A549 (cell line): ENCODE measurements around the gene PERM1. TPM values are rescaled to one million over a fixed set of nuclear protein-coding genes. Genes with fewer than 3 reads are reported as not detected.
"Not testable (repeated sequence)": the region's sequence is repeated elsewhere in the genome, so short reads cannot be mapped to it uniquely, and the experiment has no call there.

Source experiments
- ATAC-seq, 2 experiments: fragments of 200-7000 bp in 1 of 2; fragments of >200 bp in 1 of 2; cut with Nextera tagmentation in 1 of 2; cut with Tn5 transposase in 1 of 2; 3 replicates each; pipeline versions ENCODE4 v1.8.0 to v1.9.1; 2018 to 2020; ENCODE audit warnings: mild to moderate bottlenecking in 1 of 2, moderate library complexity in 1 of 2
- CTCF ChIA-PET: fragments of 300-600 bp; sonication (Branson Sonifier 250); formaldehyde crosslinking; extraction: SDS; loops from one replicate; lab custom pipeline; 2021; ENCODE audit warnings: antibody characterized with exemption, inconsistent platforms; lab: Yijun Ruan, JAX
- POLR2A ChIA-PET: fragments of 350-600 bp; formaldehyde crosslinking; extraction: SDS; loops from one replicate; lab custom pipeline; 2021; ENCODE audit warnings: antibody characterized with exemption, inconsistent platforms; lab: Yijun Ruan, JAX
- DNase-seq, 2 experiments: peaks; one replicate each; pipeline versions ENCODE4 v3.0.0 to v3.0.0-alpha.2; 2011 to 2016; ENCODE audit warnings: low read depth in 1 of 2, low spot score in 1 of 2
- FAIRE-seq: peaks from 2 replicates; lab custom pipeline; 2011; peaks lifted over from hg19 to GRCh38; lab: Jason Lieb, UNC
- H3K27ac ChIP-seq, 2 experiments: fragments of >200 bp; sonication (Bioruptor Twin); formaldehyde crosslinking; 3 replicates each; pipeline ENCODE4 v1.5.1; 2016 to 2017
- H3K4me1 ChIP-seq: fragments of >200 bp; sonication (Bioruptor Twin); formaldehyde crosslinking; 3 replicates; pipeline ENCODE4 v1.6.1; 2016
- H3K4me2 ChIP-seq: fragments of >200 bp; sonication (Bioruptor Twin); formaldehyde crosslinking; 3 replicates; pipeline ENCODE4 v1.6.1; 2016
- H3K4me3 ChIP-seq: fragments of >200 bp; sonication (Bioruptor Twin); formaldehyde crosslinking; 3 replicates; pipeline ENCODE4 v1.5.1; 2016
- H3K9me3 ChIP-seq: fragments of >200 bp; sonication (Bioruptor Twin); formaldehyde crosslinking; 3 replicates; pipeline ENCODE4 v1.6.1; 2016
- CEBPB ChIP-seq, 2 experiments: fragments of >200 bp in 1 of 2; sonication (Bioruptor Twin) in 1 of 2; formaldehyde crosslinking in 1 of 2; IDR thresholded peaks; 2 replicates each; pipeline ENCODE4 v1.6.1; 2012 to 2016
- CHD2 ChIP-seq: fragments of 150-350 bp; IDR thresholded peaks from 2 replicates; pipeline ENCODE4 v1.6.1; 2014; ENCODE audit warnings: low read length; ENCODE audit not compliant: partially characterized antibody
- FOSL2 ChIP-seq, 2 experiments: fragments of 450-650 bp in 1 of 2; fragments of >200 bp in 1 of 2; sonication (Bioruptor Twin) in 1 of 2; formaldehyde crosslinking; IDR thresholded peaks; 2 replicates each; pipeline versions ENCODE4 v1.5.0 to v1.6.1; 2016 to 2020; ENCODE audit warnings: mild to moderate bottlenecking in 1 of 2, moderate library complexity in 1 of 2
- GATA3 ChIP-seq: IDR thresholded peaks from 2 replicates; pipeline ENCODE4 v1.6.1; 2012; ENCODE audit warnings: borderline replicate concordance
- HES2 ChIP-seq: fragments of >200 bp; sonication (Bioruptor Twin); formaldehyde crosslinking; IDR thresholded peaks from 2 replicates; pipeline ENCODE4 v1.6.1; 2016
- HEYL ChIP-seq: fragments of 250-450 bp; sonication (Bioruptor Pico); IDR thresholded peaks from 2 replicates; pipeline ENCODE4 v1.8.0; 2021; ENCODE audit warnings: mild to moderate bottlenecking, moderate library complexity
- JUN ChIP-seq, 2 experiments: fragments of >200 bp; sonication (Bioruptor Twin); formaldehyde crosslinking; IDR thresholded peaks; 2 replicates in 1 of 2; 3 replicates in 1 of 2; pipeline ENCODE4 v1.6.1; 2016 to 2017
- KDM1A ChIP-seq: fragments of 200-600 bp; sonication (generic); IDR thresholded peaks from 2 replicates; pipeline ENCODE4 v1.6.1; 2016; ENCODE audit warnings: low read depth, mild to moderate bottlenecking
- KDM5A ChIP-seq: fragments of 200-600 bp; sonication (generic); IDR thresholded peaks from 2 replicates; pipeline ENCODE4 v1.6.1; 2016; ENCODE audit warnings: antibody characterized with exemption, mild to moderate bottlenecking
- MAFK ChIP-seq: fragments of 450-650 bp; IDR thresholded peaks from 2 replicates; pipeline ENCODE4 v1.6.1; 2014; ENCODE audit not compliant: partially characterized antibody
- MYC ChIP-seq: IDR thresholded peaks from 2 replicates; pipeline ENCODE4 v1.6.1; 2012; ENCODE audit warnings: mild to moderate bottlenecking, inconsistent platforms, low read length, improper control_type of control experiment, borderline replicate concordance
- NR3C1 ChIP-seq: fragments of >200 bp; sonication (Bioruptor Twin); formaldehyde crosslinking; IDR thresholded peaks from 3 replicates; pipeline ENCODE4 v1.6.1; 2017
- PHF8 ChIP-seq: fragments of 200-600 bp; sonication (generic); IDR thresholded peaks from 2 replicates; pipeline ENCODE4 v1.6.1; 2016; ENCODE audit warnings: low read depth, mild to moderate bottlenecking, antibody characterized with exemption, moderate library complexity, borderline replicate concordance
- POLR2AphosphoS2 ChIP-seq: conservative IDR thresholded peaks from 2 replicates; pipeline ENCODE4 v1.6.1; 2012; ENCODE audit warnings: low read length, improper control_type of control experiment, inconsistent platforms
- RAD21 ChIP-seq, 2 experiments: fragments of >200 bp in 1 of 2; sonication (Bioruptor Twin) in 1 of 2; formaldehyde crosslinking in 1 of 2; IDR thresholded peaks in 1 of 2; conservative IDR thresholded peaks in 1 of 2; 2 replicates in 1 of 2; 3 replicates in 1 of 2; pipeline ENCODE4 v1.6.1; 2012 to 2018; ENCODE audit warnings: inconsistent platforms in 1 of 2
- RCOR1 ChIP-seq: fragments of 150-350 bp; IDR thresholded peaks from 2 replicates; pipeline ENCODE4 v1.6.1; 2014; ENCODE audit warnings: antibody characterized with exemption, low read length, low read depth
- SREBF2 ChIP-seq: fragments of 450-650 bp; IDR thresholded peaks from 2 replicates; pipeline ENCODE4 v1.6.1; 2014; ENCODE audit warnings: mild to moderate bottlenecking, moderate library complexity
- ZNF302 ChIP-seq: fragments of 250-450 bp; sonication (Bioruptor Pico); IDR thresholded peaks from 2 replicates; pipeline ENCODE4 v1.9.0; 2021; ENCODE audit warnings: inconsistent platforms, mild to moderate bottlenecking, moderate library complexity
- WGBS: methylation state at CpG from one replicate; pipeline ENCODE4 v1.1.6; 2017; ENCODE audit errors: missing lambda C conversion rate; 5-methylcytosine and 5-hydroxymethylcytosine counted together
- polyA minus RNA-seq: library from RNA; depleted of rRNA, polyadenylated mRNA; stranded (reverse); fragments of >200 nt; gene quantifications from 2 replicates; pipeline ENCODE4 v1.2.3, GENCODE V29; 2011; rRNA and poly(A)+ RNA removed
- polyA plus RNA-seq, 4 experiments: library from polyadenylated mRNA; depleted of rRNA in 3 of 4; stranded (reverse); fragments of >200 nt; fragmentation: RNase III in 1 of 4; extraction: RNeasy Plus Mini Kit Qiagen cat#74134 plus additional on column Dnase treatment in 1 of 4; gene quantifications; 2 replicates in 3 of 4; 3 replicates in 1 of 4; pipeline ENCODE4 v1.2.3, GENCODE V29; 2011 to 2017
- TF ChIP-seq, protein P1 (sequence below): IDR thresholded peaks from 2 replicates; pipeline ENCODE4 v1.6.1; 2012; ENCODE audit warnings: low read depth, borderline replicate concordance
- TF ChIP-seq, protein P2 (sequence below): fragments of 450-650 bp; IDR thresholded peaks from 2 replicates; pipeline ENCODE4 v1.6.1; 2014; ENCODE audit warnings: antibody characterized with exemption
- TF ChIP-seq, protein P3 (sequence below): fragments of 250-450 bp; sonication (Bioruptor Pico); IDR thresholded peaks from 2 replicates; pipeline ENCODE4 v1.5.0; 2020; ENCODE audit warnings: low read depth, mild to moderate bottlenecking, moderate library complexity

PERM1 gene, protein sequence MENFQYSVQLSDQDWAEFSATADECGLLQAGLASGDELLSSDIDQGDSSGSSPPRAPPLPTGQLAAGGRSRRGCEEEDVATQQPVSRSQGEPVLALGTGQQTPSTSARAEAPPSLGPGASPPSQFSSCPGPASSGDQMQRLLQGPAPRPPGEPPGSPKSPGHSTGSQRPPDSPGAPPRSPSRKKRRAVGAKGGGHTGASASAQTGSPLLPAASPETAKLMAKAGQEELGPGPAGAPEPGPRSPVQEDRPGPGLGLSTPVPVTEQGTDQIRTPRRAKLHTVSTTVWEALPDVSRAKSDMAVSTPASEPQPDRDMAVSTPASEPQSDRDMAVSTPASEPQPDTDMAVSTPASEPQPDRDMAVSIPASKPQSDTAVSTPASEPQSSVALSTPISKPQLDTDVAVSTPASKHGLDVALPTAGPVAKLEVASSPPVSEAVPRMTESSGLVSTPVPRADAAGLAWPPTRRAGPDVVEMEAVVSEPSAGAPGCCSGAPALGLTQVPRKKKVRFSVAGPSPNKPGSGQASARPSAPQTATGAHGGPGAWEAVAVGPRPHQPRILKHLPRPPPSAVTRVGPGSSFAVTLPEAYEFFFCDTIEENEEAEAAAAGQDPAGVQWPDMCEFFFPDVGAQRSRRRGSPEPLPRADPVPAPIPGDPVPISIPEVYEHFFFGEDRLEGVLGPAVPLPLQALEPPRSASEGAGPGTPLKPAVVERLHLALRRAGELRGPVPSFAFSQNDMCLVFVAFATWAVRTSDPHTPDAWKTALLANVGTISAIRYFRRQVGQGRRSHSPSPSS
- not detected in 2 replicates for polyA plus RNA-seq (2011; rRNA removed)
- 0.03 and 0.05 TPM in 2 replicates for polyA plus RNA-seq (2012; cell fraction: cytosol; rRNA removed)
- polyA plus RNA-seq (2012; cell fraction: nucleus; rRNA removed): 0.09 and 0.17 TPM in 2 replicates
- 0.12 to 0.33 TPM (median 0.30 TPM) in 3 replicates for polyA plus RNA-seq (2017; fragmentation: RNase III; extraction: RNeasy Plus Mini Kit Qiagen cat#74134 plus additional on column Dnase treatment)
- polyA minus RNA-seq: 0.12 TPM in 1 of 2 replicates, not detected in the other

GRCh38 chr1:981955-982558 is at the start of gene PERM1:
Gene PERM1, minus strand, starts transcription at chr1:982093. Its CDS starts 1,064 bp downstream, at chr1:981029.
- WGBS: 80% methylated on average over 3 of the region's 28 CpGs
- no peak for ATAC-seq

GRCh38 chr1:1030867-1031658 is 49.2 kb upstream of the PERM1 start:
- H3K9me3 ChIP-seq, POLR2A ChIA-PET, H3K4me2 ChIP-seq, FAIRE-seq, H3K4me3 ChIP-seq, DNase-seq, H3K4me1 ChIP-seq, ATAC-seq, H3K27ac ChIP-seq: not testable (repeated sequence)
- CTCF ChIA-PET: interaction anchor here (1.2 to 1.8 kb wide), 3 partner anchors 8 to 31 kb away, joined by 3 to 5 read pairs (median 5); no protein-coding TSS in a partner anchor
- WGBS: 87% methylated on average over 5 of the region's 7 CpGs

More at GRCh38 chr1:981955-982558, at the start of gene PERM1:
- no peaks in the 10 kb centered on the region for H3K9me3 ChIP-seq
- H3K4me3 ChIP-seq: no peak within 1 kb of the TSS
- DNase-seq (no peak), FAIRE-seq (no peak)
- TF ChIP-seq CEBPB (IDR thresholded peaks at IDR 0.05) (no peak), KDM5A (no peak), MAFK (no peak), SREBF2 (no peak), POLR2AphosphoS2 (no peak), MYC (no peak), PHF8 (no peak), RCOR1 (no peak), FOSL2 (IDR thresholded peaks at IDR 0.05) (no peak), FOSL2 (CRISPR knock-in tag; IDR thresholded peaks at IDR 0.05) (no peak), ZNF302 (CRISPR knock-in tag) (no peak), HES2 (no peak), CHD2 (no peak)
- TF ChIP-seq, protein P1, sequence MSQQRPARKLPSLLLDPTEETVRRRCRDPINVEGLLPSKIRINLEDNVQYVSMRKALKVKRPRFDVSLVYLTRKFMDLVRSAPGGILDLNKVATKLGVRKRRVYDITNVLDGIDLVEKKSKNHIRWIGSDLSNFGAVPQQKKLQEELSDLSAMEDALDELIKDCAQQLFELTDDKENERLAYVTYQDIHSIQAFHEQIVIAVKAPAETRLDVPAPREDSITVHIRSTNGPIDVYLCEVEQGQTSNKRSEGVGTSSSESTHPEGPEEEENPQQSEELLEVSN: no peak
- TF ChIP-seq, protein P2, sequence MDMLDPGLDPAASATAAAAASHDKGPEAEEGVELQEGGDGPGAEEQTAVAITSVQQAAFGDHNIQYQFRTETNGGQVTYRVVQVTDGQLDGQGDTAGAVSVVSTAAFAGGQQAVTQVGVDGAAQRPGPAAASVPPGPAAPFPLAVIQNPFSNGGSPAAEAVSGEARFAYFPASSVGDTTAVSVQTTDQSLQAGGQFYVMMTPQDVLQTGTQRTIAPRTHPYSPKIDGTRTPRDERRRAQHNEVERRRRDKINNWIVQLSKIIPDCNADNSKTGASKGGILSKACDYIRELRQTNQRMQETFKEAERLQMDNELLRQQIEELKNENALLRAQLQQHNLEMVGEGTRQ: no peak
- CTCF ChIA-PET: interaction anchor here (0.8 to 7.6 kb wide), 10 partner anchors 12 to 309 kb away, joined by 3 to 126 read pairs (median 18); partner anchors contain the start of genes HES4 and ISG15
- POLR2A ChIA-PET: no interaction called here
- H3K4me2 ChIP-seq: no peak within 1 kb of the TSS
- no peak within 1 kb of the TSS for H3K27ac ChIP-seq
- H3K4me1 ChIP-seq: no peaks in the 10 kb centered on the region

DNA sequence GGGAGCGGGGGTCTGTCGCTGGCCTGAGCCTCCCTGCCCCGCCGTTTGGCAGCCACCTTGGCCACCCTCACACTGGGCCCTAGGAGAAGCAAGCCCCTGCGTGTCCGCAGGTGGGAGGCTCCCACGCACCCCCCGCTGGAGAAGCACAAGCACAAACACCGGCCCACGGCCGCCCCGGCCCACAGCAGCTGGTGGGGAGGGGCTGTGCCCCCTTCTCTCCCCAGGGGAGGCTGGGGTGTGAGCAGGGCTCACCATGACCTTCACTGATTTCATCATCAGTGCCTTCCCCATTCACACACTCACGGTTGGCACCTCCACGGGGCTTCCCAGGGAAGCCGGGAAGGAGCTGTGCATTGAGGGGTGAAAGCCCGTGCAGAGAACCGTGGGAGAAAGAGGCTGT is 45.9 kb upstream of the PERM1 start:
- no peaks in the 10 kb centered on the region for H3K9me3 ChIP-seq
- peaks cover 36% of the 10 kb centered on the region for H3K4me1 ChIP-seq
- POLR2A ChIA-PET: no interaction called here
- no peak overlapping the region for H3K4me3 ChIP-seq
- H3K27ac ChIP-seq: no peak overlapping the region
- no peak overlapping the region for H3K4me2 ChIP-seq
- FAIRE-seq (no peak), ATAC-seq (no peak), DNase-seq (no peak)
- no CpG with 5 or more reads among the region's 17 CpGs for WGBS
- CTCF ChIA-PET: interaction anchor here (1.1 to 1.4 kb wide), 2 partner anchors 27 to 36 kb away, joined by 3 read pairs; no protein-coding TSS in a partner anchor
- TF ChIP-seq, protein P3, sequence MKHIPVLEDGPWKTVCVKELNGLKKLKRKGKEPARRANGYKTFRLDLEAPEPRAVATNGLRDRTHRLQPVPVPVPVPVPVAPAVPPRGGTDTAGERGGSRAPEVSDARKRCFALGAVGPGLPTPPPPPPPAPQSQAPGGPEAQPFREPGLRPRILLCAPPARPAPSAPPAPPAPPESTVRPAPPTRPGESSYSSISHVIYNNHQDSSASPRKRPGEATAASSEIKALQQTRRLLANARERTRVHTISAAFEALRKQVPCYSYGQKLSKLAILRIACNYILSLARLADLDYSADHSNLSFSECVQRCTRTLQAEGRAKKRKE (CRISPR knock-in tag): no peak
- TF ChIP-seq GATA3: no peak
- TF ChIP-seq HEYL: no peak
- TF ChIP-seq NR3C1: no peak
- no peak for TF ChIP-seq RAD21 (conservative IDR thresholded peaks at IDR 0.05 in 1 of 2, IDR thresholded peaks at IDR 0.05 in 1 of 2)
- no peak for TF ChIP-seq FOSL2 (IDR thresholded peaks at IDR 0.05)
- no peak for TF ChIP-seq FOSL2 (CRISPR knock-in tag; IDR thresholded peaks at IDR 0.05)
- TF ChIP-seq KDM1A: no peak
- TF ChIP-seq MAFK: no peak
- TF ChIP-seq JUN (IDR thresholded peaks at IDR 0.05): no peak
